GM12872 (cell line): ENCODE measurements around the gene RALGAPA1.

Experiments
- TF ChIP-seq, protein P1 (sequence below): IDR thresholded peaks from 3 replicates; pipeline ENCODE4 v1.5.1; 2011; ENCODE audit warnings: low read depth, mild to moderate bottlenecking, low read length, moderate library complexity; ENCODE audit not compliant: insufficient read depth

RALGAPA1 gene

DNA sequence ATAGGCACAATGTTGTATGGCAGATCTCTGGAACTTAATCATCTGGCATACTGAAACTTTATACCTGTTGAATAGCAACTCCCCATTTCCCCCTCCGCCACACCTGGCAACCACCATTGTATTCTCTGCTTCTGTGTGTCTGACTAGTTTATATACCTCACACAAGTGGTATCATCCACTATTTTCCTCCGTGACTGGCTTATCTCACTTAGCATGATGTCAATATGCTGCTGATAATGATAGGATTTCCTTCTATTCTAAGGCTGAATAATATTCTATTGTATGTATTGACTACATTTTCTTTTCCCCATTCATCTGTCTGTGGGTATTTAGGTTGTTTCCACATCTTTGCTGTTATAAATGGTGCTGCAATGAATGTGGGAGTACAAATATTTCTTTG is 38.5 kb upstream of the RALGAPA1 start:
- TF ChIP-seq, protein P1, sequence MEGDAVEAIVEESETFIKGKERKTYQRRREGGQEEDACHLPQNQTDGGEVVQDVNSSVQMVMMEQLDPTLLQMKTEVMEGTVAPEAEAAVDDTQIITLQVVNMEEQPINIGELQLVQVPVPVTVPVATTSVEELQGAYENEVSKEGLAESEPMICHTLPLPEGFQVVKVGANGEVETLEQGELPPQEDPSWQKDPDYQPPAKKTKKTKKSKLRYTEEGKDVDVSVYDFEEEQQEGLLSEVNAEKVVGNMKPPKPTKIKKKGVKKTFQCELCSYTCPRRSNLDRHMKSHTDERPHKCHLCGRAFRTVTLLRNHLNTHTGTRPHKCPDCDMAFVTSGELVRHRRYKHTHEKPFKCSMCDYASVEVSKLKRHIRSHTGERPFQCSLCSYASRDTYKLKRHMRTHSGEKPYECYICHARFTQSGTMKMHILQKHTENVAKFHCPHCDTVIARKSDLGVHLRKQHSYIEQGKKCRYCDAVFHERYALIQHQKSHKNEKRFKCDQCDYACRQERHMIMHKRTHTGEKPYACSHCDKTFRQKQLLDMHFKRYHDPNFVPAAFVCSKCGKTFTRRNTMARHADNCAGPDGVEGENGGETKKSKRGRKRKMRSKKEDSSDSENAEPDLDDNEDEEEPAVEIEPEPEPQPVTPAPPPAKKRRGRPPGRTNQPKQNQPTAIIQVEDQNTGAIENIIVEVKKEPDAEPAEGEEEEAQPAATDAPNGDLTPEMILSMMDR = no peak

DNA sequence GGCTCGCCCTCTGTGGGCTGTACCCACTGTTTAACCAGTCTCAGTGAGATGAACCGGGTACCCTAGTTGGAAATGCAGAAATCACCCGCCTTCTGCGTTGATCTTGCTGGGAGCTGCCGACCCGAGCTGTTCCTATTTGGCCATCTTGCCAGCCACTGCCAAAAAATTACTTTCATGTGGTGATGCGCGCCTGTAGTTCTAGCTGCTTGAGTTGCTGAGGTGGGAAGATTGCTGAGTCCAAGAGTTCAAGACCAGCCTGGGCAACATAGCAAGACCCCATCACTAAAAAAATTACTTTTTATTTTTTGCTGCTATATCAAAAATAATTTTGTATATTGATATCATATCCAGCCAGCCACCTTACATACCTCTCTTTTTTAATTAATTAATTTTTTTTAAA is 35.4 kb upstream of the RALGAPA1 start:
- TF ChIP-seq, protein P1 = no peak

DNA sequence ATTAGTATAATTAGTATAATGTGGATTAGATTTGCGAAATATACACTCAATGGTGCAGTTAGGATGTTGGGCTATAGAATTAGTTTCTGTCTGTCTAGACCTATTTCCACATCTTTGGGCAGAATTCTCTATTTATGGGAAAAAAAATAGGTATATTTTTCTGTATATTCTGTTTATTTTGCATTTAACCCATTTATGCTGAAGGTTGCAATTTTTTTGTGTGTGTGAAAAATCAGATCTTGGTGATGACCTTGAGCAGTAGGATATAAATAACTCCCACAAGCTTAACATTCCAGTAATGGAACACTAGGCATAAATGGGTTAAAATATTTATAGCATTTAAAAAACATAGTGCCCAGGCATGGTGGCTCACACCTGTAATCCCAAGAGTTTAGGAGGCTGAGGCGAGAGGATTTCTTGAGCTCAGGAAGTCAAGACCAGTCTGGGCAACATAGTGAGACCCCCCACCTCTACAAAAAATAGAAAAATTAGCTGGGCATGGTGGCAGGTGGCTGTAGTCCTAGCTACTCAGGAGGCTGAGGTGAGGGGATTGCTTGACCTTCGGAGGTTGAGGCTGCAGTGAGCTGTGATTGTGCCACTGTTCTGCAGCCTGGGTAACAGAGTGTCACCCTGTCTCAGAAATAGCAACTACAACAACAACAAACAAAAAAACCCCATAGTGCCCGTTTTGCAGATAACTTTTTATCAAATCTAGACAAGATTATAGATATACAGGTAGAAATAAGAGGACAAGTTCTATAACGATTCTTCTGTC is 26.3 kb upstream of the RALGAPA1 start:
- TF ChIP-seq, protein P1 = no peak

DNA sequence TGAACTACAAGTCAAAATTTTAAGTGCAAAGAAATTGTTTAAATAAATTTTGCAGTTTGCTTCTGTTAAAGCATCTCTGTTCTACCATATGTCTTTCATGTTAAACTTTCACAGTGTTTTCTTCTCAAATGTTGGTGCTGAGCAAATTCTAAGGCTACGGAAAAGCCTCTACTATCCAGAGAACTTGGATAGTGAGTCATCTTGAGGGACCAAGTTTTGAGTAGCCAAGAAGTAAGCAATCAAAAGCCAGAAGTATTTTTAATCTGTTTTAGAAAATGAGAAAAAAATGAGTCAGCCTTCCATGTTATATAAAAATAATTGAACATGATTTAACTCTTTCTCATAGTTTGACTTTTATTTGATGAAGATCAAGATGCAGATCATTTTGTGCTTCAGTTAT is 20.4 kb upstream of the RALGAPA1 start:
- TF ChIP-seq, protein P1 = no peak

DNA sequence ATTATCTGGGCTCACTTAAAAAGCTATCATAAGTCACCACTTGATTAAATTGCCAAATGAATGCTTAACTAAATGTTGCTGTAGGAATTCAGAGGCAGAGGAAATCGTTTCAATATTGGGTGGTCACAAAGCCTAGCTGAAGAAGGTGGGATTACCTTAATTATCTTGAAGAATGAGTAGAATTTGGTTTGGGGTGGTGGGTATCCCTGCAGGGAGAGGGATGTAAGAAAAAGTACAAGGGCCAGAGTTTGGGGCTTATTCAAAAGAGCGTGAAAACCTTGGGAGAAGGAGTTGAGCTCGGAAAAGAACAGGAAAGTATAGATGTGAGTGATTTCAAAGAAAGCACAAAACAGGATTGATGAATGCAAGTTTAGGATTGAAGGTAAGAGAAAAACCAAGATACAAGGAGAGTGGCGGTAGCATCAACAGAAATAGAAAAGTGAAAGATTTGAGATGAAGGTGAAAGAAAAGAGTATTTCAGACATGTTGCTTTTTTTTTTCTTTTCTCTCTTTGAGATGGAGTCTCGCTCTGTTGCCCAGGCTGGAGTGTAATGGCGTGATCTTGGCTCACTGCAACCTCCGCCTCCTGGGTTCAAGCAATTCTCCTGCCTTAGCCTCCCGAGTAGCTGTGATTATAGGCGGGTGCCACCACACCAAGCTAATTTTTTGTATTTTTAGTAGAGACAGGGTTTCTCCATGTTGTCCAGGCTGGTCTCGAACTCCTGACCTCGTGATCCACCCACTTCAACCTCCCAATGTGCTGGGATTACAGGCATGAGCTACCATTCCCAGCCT is 18.8 kb upstream of the RALGAPA1 start:
- TF ChIP-seq, protein P1 = no peak

DNA sequence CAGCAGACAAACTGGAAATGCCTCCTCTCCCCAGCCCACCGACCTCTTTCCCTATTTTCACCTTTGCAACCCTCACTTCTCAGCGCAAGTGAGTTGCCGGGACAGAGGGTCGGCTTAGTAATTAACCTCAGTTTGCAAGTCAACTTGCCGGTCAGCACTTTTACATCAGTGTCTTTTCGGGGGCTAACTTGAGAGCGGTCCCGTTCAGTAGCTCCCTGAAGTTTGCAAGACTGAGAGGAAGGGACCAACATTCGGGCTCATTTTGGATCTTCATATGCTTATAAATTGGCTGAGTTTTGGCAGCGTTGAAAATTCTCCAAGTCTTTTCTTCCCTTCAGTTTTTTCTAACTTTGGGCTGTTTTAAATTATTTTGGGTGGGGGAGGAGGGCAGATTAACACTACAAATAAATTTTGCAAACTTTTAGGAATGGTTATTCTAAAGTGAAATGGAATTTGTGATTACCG is 17.9 kb upstream of the RALGAPA1 start:
- TF ChIP-seq, protein P1 = no peak

DNA sequence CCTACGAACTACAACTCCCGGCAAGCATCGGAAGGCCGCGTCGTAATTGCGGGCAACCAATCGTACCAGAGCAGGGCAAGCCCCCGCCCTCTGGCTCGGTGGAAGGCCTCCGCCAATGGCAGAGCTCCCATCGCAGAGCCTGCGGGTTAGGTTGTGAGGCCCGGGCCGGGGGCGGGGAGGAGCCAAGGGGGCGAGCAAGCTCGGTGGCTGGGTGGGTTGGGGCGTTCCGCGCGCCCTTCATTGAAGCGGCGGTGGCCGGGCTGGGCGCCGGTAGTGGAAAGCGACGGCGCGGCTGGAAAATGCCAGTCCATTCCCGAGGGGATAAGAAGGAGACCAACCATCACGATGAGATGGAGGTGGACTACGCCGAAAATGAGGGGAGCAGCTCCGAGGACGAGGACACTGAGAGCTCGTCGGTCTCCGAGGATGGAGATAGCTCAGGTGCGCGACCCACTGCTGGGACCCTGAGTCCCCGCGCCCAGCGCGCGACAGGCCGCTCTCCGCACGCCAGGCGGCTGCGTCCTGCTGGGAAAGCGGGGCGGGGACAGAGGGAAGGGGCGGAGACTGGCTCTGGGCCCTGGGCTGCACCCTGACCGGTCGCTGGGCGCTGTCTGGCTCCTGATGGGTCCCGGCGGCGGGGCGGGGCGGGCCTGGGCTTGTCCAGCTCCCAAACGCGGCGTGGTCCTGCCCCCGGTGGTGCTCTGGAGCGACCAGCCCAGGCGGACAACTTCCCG is 17.3 kb upstream of the RALGAPA1 start, which contains the start of gene BRMS1L:
Gene BRMS1L (plus strand): TSS at position 121 of the 734 bp plus-strand sequence. CDS start 179 bp downstream, at position 300.
- TF ChIP-seq, protein P1 = no peak
